Measurements from ENCODE around the gene DIP2A. TPM values are rescaled to one million over a fixed set of nuclear protein-coding genes. Genes with fewer than 3 reads are reported as not detected.
"Not testable (repeated sequence)": the region's sequence is repeated elsewhere in the genome, so short reads cannot be mapped to it uniquely, and the experiment has no call there.

The DIP2A gene
- total RNA-seq, 2 donors from 2014 or later = 44.2 to 82.2 TPM

DNA sequence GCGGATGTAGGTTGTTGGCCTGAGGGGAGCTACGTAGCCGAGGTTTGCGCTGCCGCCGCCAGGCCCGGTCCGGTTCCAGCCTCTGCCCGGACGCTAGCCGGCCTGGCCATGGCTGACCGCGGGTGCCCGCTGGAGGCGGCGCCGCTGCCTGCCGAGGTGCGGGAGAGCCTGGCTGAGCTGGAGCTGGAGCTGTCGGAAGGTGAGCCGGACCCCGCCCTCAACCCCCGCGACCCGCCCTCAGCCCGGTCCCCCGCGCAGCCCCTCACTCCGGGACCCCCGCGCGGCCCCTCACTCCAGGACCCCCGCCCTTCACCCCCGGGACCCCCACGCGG lies 299 bp downstream of the DIP2A start:
- intact Hi-C loops (cut with DNase I) = loop anchor here (5.0 kb wide), 1 partner anchor 132 kb away; a partner anchor contains a TSS
- no peaks in the 10 kb centered on the region for H3K36me3 ChIP-seq
- WGBS = 0% methylated on average over 36 of the region's 36 CpGs
- peak overlapping the region; percentile 86 to 87 for H3K27ac ChIP-seq
- TF ChIP-seq, protein P1, sequence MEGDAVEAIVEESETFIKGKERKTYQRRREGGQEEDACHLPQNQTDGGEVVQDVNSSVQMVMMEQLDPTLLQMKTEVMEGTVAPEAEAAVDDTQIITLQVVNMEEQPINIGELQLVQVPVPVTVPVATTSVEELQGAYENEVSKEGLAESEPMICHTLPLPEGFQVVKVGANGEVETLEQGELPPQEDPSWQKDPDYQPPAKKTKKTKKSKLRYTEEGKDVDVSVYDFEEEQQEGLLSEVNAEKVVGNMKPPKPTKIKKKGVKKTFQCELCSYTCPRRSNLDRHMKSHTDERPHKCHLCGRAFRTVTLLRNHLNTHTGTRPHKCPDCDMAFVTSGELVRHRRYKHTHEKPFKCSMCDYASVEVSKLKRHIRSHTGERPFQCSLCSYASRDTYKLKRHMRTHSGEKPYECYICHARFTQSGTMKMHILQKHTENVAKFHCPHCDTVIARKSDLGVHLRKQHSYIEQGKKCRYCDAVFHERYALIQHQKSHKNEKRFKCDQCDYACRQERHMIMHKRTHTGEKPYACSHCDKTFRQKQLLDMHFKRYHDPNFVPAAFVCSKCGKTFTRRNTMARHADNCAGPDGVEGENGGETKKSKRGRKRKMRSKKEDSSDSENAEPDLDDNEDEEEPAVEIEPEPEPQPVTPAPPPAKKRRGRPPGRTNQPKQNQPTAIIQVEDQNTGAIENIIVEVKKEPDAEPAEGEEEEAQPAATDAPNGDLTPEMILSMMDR (IDR thresholded peaks at IDR 0.05) = no peak
- TF ChIP-seq POLR2A (IDR thresholded peaks at IDR 0.05) (no peak), POLR2AphosphoS5 (IDR thresholded peaks at IDR 0.05) (no peak)
- no peaks in the 10 kb centered on the region for H3K27me3 ChIP-seq (replicated peaks; ENCODE audit: insufficient read depth)
- no peaks in the 10 kb centered on the region for H3K9me3 ChIP-seq
- H3K4me1 ChIP-seq (replicated peaks) = no peaks in the 10 kb centered on the region
- DNase-seq (ENCODE audit: low spot score) = no peak
- H3K4me3 ChIP-seq = peak overlapping the region; percentile 97 to 99

DNA sequence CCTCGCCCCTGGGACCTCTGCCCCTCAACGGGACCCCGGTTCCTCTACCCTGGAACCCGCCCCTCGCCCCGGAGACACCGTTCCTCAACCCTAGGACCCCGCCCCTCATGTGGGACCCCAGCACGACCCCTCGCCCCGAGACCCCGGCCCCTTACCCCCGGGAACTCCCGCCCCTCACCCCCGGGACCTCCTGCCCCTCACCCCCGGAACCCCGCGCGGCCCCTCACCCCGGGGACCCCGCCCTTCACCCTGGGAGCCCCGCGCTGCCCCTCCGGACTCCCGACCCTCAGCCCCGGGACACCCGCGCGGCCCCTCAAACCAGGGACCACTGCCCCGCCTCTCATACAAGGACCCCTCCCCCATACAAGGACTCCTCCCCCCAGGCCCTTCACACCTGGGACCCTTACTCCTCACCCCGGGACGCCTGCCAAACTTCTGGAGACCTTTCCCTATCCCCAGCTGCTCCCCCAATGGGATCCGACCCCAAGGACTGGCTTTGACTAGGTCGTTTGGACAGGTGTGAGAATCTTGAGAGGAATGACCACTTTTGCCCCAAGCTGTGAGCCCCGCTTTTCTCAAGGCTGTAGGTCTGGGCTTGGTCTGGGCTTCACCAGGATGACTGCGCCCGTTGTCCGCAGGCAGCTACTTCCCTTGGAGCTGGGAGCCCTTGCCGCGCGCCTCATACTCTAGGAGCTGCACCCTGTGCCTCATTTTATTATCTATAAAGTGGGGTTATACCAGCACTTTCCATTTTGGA lies 843 bp downstream of the DIP2A start:
- Histone ChIP-seq H3K36me3 (no peaks in the 10 kb centered on the region), H3K4me1 (replicated peaks) (no peaks in the 10 kb centered on the region), H3K4me3 (peak overlapping the region; percentile 97 to 99), H3K27me3 (replicated peaks; ENCODE audit: insufficient read depth) (no peaks in the 10 kb centered on the region), H3K27ac (peak overlapping the region; percentile 86 to 87), H3K9me3 (no peaks in the 10 kb centered on the region)
- DNase-seq (ENCODE audit: low spot score) = peak; percentile 31
- intact Hi-C loops (cut with DNase I) = loop anchor here (5.0 kb wide), 1 partner anchor 132 kb away; a partner anchor contains a TSS
- TF ChIP-seq, protein P1 (IDR thresholded peaks at IDR 0.05) = no peak
- no peak for TF ChIP-seq POLR2A (IDR thresholded peaks at IDR 0.05)
- TF ChIP-seq POLR2AphosphoS5 (IDR thresholded peaks at IDR 0.05) = no peak
- 1% methylated on average over 19 of the region's 41 CpGs for WGBS

DNA sequence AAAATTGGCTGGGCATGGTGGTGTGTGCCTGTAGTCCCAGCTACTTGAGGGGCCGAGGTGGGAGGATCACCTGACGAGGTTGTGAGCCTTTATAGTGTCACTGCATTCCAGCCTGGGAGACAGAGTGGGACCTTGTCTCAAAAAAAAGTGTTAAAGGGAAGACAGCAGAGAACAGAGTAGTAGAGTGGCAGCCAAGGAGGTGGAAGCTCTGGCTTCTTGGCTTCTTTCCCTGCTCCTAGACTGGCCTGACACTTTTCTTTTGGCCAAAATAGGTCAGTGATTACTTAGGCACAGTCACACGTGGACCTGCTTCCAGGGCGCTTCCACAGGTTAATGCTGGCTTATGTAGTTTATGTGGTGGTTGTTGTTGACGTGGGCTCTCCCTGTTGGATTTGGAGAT lies 3.2 kb downstream of the DIP2A start:
- Histone ChIP-seq H3K9me3 (no peaks in the 10 kb centered on the region), H3K36me3 (no peaks in the 10 kb centered on the region), H3K27ac (no peak overlapping the region), H3K4me1 (replicated peaks) (no peaks in the 10 kb centered on the region), H3K4me3 (no peak overlapping the region), H3K27me3 (replicated peaks; ENCODE audit: insufficient read depth) (no peaks in the 10 kb centered on the region)
- 48% methylated on average over 5 of the region's 5 CpGs for WGBS
- DNase-seq (ENCODE audit: low spot score) = no peak
- TF ChIP-seq POLR2AphosphoS5 (IDR thresholded peaks at IDR 0.05) (no peak), POLR2A (IDR thresholded peaks at IDR 0.05) (no peak)
- TF ChIP-seq, protein P1 (IDR thresholded peaks at IDR 0.05) = no peak
- intact Hi-C loops (cut with DNase I) = no loop called here

DNA sequence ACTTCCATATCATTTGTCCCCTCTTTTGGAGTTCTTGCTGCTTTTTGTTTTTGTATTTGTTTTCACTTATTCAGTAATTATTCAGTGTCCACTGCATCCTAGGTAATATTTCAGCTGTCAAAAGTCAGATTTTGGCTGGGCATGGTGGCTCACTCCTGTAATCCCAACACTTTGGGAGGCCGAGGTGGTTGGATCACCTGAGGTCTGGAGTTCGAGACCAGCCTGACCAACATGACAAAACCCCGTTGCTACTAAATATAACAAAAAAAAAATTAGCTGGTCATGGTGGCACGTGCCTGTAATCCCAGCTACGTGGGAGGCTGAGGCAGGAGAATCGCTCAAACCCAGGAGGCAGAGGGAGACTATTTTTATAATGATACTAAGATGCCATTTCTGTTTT lies 6.5 kb downstream of the DIP2A start:
- intact Hi-C loops (cut with DNase I) = not testable (repeated sequence)
- 92% methylated on average over 6 of the region's 6 CpGs for WGBS

DNA sequence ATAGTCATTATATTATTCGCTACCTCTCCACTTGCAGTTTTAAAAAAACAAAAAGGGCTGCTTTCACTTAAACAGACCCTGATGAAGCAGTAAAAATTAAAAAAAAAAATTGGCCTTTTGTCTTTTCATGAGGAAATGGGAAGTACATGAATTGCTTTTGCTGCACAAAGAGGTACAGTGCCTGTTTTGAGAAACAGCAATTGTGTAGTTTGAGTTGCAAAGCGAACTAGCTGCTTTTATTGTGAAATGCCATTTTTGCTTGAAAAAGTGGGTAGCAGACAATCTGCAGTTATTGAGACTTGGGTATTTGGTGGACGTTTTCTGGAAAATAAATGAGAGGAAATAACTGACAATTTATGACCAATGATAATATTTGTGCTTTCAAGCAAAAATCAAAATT lies 7.0 kb downstream of the DIP2A start:
- Histone ChIP-seq H3K27ac (no peak overlapping the region), H3K36me3 (no peaks in the 10 kb centered on the region), H3K27me3 (replicated peaks; ENCODE audit: insufficient read depth) (no peaks in the 10 kb centered on the region), H3K4me1 (replicated peaks) (no peaks in the 10 kb centered on the region), H3K4me3 (no peak overlapping the region), H3K9me3 (no peaks in the 10 kb centered on the region)
- DNase-seq (ENCODE audit: low spot score) = no peak
- TF ChIP-seq POLR2AphosphoS5 (IDR thresholded peaks at IDR 0.05) (no peak), POLR2A (IDR thresholded peaks at IDR 0.05) (no peak)
- TF ChIP-seq, protein P1 (IDR thresholded peaks at IDR 0.05) = no peak
- intact Hi-C loops (cut with DNase I) = no loop called here
- WGBS = 88% methylated on average over 3 of the region's 3 CpGs

More for the DNA sequence above, 6.5 kb downstream of the DIP2A start:
- H3K4me1 ChIP-seq (replicated peaks); H3K36me3 ChIP-seq; H3K9me3 ChIP-seq; H3K4me3 ChIP-seq; DNase-seq (ENCODE audit: low spot score); H3K27me3 ChIP-seq (replicated peaks; ENCODE audit: insufficient read depth); H3K27ac ChIP-seq: not testable (repeated sequence)
